AG09309 (cell line): ENCODE measurements around the gene TFIP11.

ENCODE experiments used
- DNase-seq: peaks from one replicate; pipeline ENCODE4 v3.0.0-alpha.2; 2010; ENCODE audit warnings: low read depth
- H3K4me3 ChIP-seq: 2 replicates; pipeline ENCODE4 v1.5.1; 2011; ENCODE audit warnings: mild to moderate bottlenecking, low read depth, low read length, moderate library complexity; ENCODE audit not compliant: control insufficient read depth
- TF ChIP-seq, protein P1 (sequence below): IDR thresholded peaks from 2 replicates; pipeline ENCODE4 v1.5.1; 2011; ENCODE audit warnings: mild to moderate bottlenecking, low read depth, low read length, inconsistent platforms; ENCODE audit not compliant: insufficient read depth, control insufficient read depth; ENCODE audit errors: missing control alignments

The TFIP11 gene

DNA sequence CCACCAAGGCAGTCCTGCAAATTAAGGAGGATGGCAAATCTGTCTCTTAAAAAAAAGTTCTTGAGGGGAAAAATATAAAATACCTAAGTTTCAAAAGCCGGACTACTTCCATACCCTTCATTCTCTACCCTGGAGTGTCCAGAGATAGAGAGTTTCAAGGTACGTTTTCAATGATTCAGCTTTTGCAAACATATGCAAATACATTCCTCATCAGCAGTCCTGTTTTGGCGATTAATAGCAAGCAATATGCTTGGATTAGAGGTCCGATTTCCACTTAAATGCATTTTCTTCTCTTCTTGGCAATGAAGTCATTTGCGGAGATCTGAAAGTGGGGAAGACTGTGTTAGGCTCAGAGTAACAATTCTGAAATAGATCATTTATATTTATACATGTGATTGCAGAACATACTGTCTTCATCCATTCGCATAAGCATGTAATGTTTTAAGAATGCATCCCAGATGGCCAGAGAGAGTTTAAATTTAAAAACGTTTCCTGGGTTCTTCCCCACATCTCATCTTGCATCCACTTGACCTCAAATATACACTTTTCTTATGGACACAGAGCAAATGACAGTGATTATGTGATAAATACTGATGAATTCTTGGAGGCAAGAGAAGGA is 13.8 kb upstream of the TFIP11 start:
- TF ChIP-seq, protein P1, sequence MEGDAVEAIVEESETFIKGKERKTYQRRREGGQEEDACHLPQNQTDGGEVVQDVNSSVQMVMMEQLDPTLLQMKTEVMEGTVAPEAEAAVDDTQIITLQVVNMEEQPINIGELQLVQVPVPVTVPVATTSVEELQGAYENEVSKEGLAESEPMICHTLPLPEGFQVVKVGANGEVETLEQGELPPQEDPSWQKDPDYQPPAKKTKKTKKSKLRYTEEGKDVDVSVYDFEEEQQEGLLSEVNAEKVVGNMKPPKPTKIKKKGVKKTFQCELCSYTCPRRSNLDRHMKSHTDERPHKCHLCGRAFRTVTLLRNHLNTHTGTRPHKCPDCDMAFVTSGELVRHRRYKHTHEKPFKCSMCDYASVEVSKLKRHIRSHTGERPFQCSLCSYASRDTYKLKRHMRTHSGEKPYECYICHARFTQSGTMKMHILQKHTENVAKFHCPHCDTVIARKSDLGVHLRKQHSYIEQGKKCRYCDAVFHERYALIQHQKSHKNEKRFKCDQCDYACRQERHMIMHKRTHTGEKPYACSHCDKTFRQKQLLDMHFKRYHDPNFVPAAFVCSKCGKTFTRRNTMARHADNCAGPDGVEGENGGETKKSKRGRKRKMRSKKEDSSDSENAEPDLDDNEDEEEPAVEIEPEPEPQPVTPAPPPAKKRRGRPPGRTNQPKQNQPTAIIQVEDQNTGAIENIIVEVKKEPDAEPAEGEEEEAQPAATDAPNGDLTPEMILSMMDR = no peak
- no peak overlapping the region for H3K4me3 ChIP-seq
- DNase-seq = no peak

DNA sequence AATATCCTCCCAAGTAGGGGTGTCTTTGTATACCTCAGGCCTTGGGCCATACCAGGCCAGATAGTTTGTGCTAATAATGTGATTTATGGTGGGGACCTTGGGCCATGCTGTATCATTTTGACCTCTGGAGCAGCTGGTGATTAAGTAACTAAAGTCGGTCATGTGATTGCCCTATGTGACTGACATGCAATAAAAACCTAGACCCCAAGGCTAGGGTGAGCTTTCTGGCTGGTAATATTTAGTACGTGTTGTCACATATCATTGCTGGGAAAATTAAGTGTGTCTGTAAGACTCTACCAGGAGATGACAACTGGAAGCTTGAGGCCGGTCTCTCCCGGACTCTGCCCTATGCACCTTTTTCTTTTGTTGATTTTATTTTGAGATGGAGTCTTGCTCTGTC is 12.6 kb upstream of the TFIP11 start:
- no peak for DNase-seq
- TF ChIP-seq, protein P1 = no peak
- H3K4me3 ChIP-seq = no peak overlapping the region

DNA sequence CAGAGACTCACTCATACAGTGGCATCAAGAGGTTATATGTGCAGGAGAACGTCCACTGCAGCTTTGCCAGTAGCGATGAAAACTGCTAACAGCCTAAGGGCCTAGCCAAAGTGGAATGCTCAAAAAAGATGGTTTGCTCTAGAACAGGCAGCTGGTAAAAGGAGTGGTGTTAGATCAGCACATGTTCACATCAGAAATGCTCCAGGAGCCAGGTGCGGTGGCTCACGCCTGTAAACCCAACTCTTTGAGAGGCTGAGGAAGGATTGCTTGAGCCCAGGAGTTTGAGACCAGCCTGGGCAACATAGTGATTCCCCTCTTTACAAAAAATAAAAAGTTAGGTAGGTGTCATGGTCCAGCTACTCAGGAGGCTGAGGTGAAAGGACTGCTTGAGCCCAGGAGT is 10.3 kb upstream of the TFIP11 start:
- no peak overlapping the region for H3K4me3 ChIP-seq
- TF ChIP-seq, protein P1 = no peak
- no peak for DNase-seq

DNA sequence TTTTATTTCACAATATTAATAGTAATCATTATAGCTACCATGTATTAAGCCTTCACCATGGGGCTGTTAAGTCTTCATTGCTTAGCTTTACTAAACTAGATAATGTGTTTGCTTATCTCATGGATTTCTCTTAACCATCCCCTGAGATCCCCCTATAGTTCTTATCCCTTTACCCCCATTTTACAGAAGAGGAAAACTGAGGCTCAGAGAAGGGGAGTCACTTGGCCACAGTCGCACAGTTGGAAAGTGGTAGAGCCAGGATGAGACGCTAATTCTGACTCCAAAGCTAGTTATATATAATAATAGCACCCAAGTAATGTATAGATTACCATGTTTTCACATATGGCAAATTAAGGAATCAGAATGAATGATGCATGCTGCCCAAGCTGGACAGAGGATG is 9.7 kb upstream of the TFIP11 start:
- DNase-seq = no peak
- TF ChIP-seq, protein P1 = no peak
- no peak overlapping the region for H3K4me3 ChIP-seq

DNA sequence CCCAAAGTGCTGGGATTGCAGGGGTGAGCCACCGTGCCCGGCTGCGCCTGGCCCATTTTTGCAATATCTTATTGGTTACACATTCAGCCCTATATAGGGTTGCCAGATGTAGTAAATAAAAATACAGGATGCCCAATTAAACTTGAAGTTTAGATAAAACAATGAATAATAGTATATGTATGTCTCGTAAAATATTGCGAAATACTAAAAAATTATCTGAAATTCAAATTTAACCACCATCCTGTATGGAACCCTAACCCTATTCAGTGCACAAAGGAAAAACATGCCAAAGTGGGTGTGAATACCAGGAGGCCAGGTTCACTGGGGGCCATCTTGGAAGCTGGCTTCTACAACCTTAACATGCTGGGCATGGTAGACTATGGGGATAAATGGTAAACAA is 5.2 kb upstream of the TFIP11 start:
- no peak overlapping the region for H3K4me3 ChIP-seq
- TF ChIP-seq, protein P1 = no peak
- no peak for DNase-seq

DNA sequence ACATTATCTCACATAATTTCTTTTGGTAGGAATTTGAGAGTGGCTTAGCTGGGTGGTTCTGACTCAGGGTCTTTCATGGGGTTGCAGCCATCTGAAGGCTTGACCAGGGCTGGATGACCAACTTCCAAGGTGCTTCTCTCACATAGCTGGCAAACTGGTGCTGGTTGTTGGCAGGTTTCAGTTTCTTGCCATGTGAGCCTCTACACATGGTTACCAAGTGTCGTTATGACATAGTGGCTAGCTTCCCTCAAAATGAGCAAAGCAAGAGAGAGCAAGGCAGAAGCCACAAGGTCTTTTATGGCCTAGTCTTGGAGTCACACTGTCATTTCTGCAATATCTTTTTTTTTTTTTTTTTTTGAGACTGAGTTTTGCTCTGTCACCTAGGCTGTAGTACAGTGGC is 4.2 kb upstream of the TFIP11 start:
- no peak overlapping the region for H3K4me3 ChIP-seq
- TF ChIP-seq, protein P1 = no peak
- no peak for DNase-seq

DNA sequence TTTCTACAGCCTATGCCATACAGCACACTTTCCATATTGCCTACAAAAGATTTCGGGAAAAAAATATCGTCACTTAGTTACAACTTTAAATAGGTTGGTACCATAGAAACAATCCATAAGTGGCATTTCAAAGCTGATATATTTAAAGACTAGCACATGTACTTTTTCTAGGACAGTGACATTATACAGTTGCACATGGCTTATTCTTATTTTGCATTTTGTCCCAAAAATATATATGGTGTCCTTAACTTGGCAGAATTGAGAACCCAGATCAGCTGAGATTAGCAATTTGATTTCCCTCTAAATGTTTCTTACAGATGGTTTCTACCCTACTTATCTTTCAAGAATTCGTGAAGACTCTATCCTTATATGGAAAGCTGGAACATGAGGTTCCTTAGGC is 3.7 kb upstream of the TFIP11 start:
- no peak for DNase-seq
- TF ChIP-seq, protein P1 = no peak
- H3K4me3 ChIP-seq = no peak overlapping the region
